Nephron (organoid): ENCODE data around the gene PDCD4.
A peak's percentile ranks its signal among the peaks of the same experiment; 100 is the strongest.

Experiments used
- H3K27ac Mint-ChIP-seq, 3 experiments: 2 replicates each; pipeline ENCODE4 v1.8.0; 2020; ENCODE audit warnings: mixed read lengths in 3 of 3, mild to moderate bottlenecking in 2 of 3, moderate library complexity in 1 of 3
- H3K27me3 Mint-ChIP-seq: 2 replicates; pipeline ENCODE4 v1.8.0; 2021; ENCODE audit warnings: low read depth, mild to moderate bottlenecking, moderate library complexity, mixed read lengths
- H3K36me3 Mint-ChIP-seq: 2 replicates; pipeline ENCODE4 v1.8.0; 2020; ENCODE audit warnings: low read depth, mixed read lengths
- H3K4me1 Mint-ChIP-seq: 2 replicates; pipeline ENCODE4 v1.8.0; 2020; ENCODE audit warnings: mixed read lengths
- H3K4me3 Mint-ChIP-seq, 3 experiments: 2 replicates each; pipeline ENCODE4 v1.8.0; 2020; ENCODE audit warnings: mild to moderate bottlenecking in 3 of 3, mixed read lengths in 3 of 3, moderate library complexity in 2 of 3
- H3K9me3 Mint-ChIP-seq: 2 replicates; pipeline ENCODE4 v1.8.0; 2020; ENCODE audit warnings: mixed read lengths
- TF ChIP-seq, protein P1 (sequence below), 3 experiments: fragments of 200-600 bp; sonication (generic); IDR thresholded peaks; one replicate each; pipeline ENCODE4 v1.5.0; 2021; ENCODE audit warnings: antibody characterized with exemption in 3 of 3; ENCODE audit not compliant: unreplicated experiment in 3 of 3

PDCD4 gene

DNA sequence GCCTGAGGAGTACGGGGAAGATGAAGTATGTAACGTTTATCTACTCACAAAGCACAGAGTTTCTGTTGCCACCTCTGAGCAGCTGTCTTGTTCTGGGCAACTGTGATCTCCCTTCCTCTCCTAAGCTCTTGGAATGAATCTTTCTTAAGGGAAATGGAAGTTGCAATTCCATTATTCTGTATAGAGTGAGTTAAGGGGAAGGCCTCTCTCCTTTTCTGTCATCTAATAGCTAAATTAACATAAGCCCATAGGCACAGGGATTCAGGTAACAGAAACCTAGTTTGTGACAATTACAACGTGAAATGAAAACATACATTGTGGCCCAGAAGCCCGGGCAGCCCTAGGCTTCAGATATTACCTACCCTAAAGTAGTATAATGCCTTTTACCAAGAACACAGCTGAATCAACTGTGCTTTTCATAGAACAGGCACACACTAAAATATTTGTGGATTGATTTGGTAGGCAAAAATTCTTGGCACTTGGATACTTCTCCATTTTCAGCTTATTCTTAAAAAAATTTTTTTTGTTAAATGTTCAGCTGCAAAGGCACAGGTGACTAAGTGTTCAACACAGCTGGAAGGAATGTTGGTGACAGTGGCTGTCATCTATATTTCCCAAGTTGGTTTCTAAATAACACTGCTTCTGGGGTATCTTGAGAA is 3.8 kb upstream of the PDCD4 start:
- no peaks in the 10 kb centered on the region for H3K36me3 Mint-ChIP-seq
- H3K27ac Mint-ChIP-seq, result peak overlapping the region; percentile 87 to 97 (median 94)
- H3K27me3 Mint-ChIP-seq, result no peaks in the 10 kb centered on the region
- TF ChIP-seq, protein P1, sequence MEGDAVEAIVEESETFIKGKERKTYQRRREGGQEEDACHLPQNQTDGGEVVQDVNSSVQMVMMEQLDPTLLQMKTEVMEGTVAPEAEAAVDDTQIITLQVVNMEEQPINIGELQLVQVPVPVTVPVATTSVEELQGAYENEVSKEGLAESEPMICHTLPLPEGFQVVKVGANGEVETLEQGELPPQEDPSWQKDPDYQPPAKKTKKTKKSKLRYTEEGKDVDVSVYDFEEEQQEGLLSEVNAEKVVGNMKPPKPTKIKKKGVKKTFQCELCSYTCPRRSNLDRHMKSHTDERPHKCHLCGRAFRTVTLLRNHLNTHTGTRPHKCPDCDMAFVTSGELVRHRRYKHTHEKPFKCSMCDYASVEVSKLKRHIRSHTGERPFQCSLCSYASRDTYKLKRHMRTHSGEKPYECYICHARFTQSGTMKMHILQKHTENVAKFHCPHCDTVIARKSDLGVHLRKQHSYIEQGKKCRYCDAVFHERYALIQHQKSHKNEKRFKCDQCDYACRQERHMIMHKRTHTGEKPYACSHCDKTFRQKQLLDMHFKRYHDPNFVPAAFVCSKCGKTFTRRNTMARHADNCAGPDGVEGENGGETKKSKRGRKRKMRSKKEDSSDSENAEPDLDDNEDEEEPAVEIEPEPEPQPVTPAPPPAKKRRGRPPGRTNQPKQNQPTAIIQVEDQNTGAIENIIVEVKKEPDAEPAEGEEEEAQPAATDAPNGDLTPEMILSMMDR (IDR thresholded peaks at IDR 0.05; ENCODE audit: unreplicated experiment in 3 of 3), result no peak
- peaks cover 71% of the 10 kb centered on the region for H3K4me1 Mint-ChIP-seq
- H3K4me3 Mint-ChIP-seq, result peak overlapping the region in 1 of 3 experiments; percentile 24
- H3K9me3 Mint-ChIP-seq, result no peaks in the 10 kb centered on the region

GRCh38 chr10:110868981-110869380 is 2.7 kb upstream of the PDCD4 start:
- TF ChIP-seq, protein P1 (IDR thresholded peaks at IDR 0.05; ENCODE audit: unreplicated experiment in 3 of 3), result no peak
- Mint-ChIP-seq H3K9me3 (no peaks in the 10 kb centered on the region), H3K4me3 (peak overlapping the region; percentile 57 to 95 (median 58)), H3K4me1 (peaks cover 66% of the 10 kb centered on the region), H3K27me3 (no peaks in the 10 kb centered on the region), H3K36me3 (no peaks in the 10 kb centered on the region), H3K27ac (peak overlapping the region; percentile 97 to 99 (median 97))

- H3K27me3 Mint-ChIP-seq, result no peaks in the 10 kb centered on the region
- TF ChIP-seq, protein P1 (IDR thresholded peaks at IDR 0.05; ENCODE audit: unreplicated experiment in 3 of 3), result no peak
- no peaks in the 10 kb centered on the region for H3K9me3 Mint-ChIP-seq
Measured at GRCh38 chr10:110870823-110871297, 868 bp upstream of the PDCD4 start.

GRCh38 chr10:110872145-110872983 is 636 bp downstream of the PDCD4 start:
- H3K27ac Mint-ChIP-seq, result peak overlapping the region; percentile 97 to 99 (median 98)
- TF ChIP-seq, protein P1 (IDR thresholded peaks at IDR 0.05; ENCODE audit: unreplicated experiment in 3 of 3), result peak; percentile 28 to 47 (median 32)
- H3K4me3 Mint-ChIP-seq, result peak overlapping the region; percentile 92 to 96 (median 95)
- no peaks in the 10 kb centered on the region for H3K27me3 Mint-ChIP-seq
- peaks cover 46% of the 10 kb centered on the region for H3K4me1 Mint-ChIP-seq
- no peaks in the 10 kb centered on the region for H3K9me3 Mint-ChIP-seq
- peaks cover 5% of the 10 kb centered on the region for H3K36me3 Mint-ChIP-seq

More at GRCh38 chr10:110870823-110871297, 868 bp upstream of the PDCD4 start:
- Mint-ChIP-seq H3K36me3 (no peaks in the 10 kb centered on the region), H3K4me1 (peaks cover 55% of the 10 kb centered on the region), H3K4me3 (peak overlapping the region; percentile 92 to 95 (median 92)), H3K27ac (peak overlapping the region; percentile 97 to 99 (median 97))

DNA sequence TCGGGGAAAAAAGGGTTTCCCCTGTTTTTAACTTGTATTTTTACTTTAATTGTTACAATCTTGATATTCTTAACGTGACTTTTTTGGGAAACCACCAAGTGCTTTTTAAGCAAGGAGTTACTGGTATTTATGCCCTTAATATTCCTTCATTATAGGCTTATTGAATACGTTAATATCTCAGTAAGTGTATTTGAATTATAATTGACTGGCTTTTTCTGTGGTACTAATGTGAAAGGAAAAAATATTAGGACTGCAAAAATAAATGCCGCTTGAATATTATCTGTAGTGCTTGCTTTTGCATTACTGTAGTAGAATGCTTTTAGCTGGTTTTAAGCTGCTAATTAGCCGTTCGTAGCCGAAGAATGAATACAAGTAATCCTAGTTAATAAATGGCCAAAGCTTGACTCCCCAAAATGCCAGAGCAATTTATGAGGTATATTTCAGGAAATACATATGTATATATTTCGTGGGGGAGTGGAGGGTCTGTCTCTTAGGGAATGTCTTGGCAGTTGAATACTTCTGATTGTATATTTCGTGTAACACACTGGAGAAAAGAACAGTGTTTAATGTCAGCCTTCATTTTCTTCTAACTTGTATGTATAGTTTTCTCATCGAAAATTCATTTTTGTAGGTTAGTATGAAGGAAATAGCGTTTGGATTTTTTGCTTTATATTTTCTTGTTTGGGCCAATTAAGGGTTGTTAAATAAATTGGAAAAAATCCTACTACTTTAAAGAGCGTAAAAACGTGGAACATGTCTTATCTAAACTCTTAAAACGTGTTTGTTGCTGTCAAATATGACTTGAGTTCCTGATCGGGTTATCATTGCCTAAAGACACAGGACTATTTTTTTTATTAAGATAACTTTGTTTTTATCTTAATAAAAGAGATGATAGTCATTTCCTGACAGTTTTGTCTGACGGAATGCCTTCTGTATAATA is 1.5 kb downstream of the PDCD4 start:
- TF ChIP-seq, protein P1 (IDR thresholded peaks at IDR 0.05; ENCODE audit: unreplicated experiment in 3 of 3), result no peak
- H3K27ac Mint-ChIP-seq, result peak overlapping the region; percentile 97 to 99 (median 98)
- peaks cover 13% of the 10 kb centered on the region for H3K36me3 Mint-ChIP-seq
- H3K4me3 Mint-ChIP-seq, result peak overlapping the region; percentile 92 to 96 (median 95)
- H3K4me1 Mint-ChIP-seq, result peaks cover 48% of the 10 kb centered on the region
- H3K27me3 Mint-ChIP-seq, result no peaks in the 10 kb centered on the region
- no peaks in the 10 kb centered on the region for H3K9me3 Mint-ChIP-seq
